Measurements from ENCODE around the gene CPXM2.

DNA sequence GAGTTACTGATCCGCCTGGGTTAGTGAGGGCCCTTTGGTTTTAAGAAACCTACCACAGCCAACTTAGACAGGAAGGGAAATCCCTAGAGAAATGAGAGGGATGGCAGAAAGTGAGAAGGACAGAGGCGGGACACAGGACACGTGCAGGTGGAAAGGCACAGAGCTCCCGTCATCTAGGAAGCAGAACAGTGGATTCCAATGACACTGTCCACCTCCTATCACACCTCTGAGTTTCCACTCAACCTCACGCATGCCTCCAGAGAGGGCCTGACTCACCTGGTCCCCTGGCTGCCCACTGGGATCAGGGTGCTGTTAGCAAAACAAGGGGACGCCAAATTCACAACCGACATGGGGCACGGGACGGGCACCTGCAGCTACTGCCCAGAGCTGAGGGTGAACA is 26.3 kb downstream of the CPXM2 start:
- TF ChIP-seq CTCF (conservative IDR thresholded peaks at IDR 0.05; ENCODE audit: low read length): no peak
- TF ChIP-seq EZH2phosphoT487 (IDR thresholded peaks at IDR 0.05; ENCODE audit: borderline replicate concordance, low read depth, low read length): no peak

Data from OCI-LY7 (cell line).